HFF-Myc (cell line): ENCODE results near the gene LYPD4.

Experiments used
- DNase-seq: peaks from one replicate; pipeline ENCODE4 v3.0.0-alpha.2; 2011; ENCODE audit warnings: low read depth; ENCODE audit errors: extremely low read depth
- H3K4me3 ChIP-seq: replicated peaks from 2 replicates; pipeline ENCODE4 v1.5.1; 2011; ENCODE audit warnings: low read depth, mild to moderate bottlenecking, control low read depth, low read length
- CTCF ChIP-seq: IDR thresholded peaks from 2 replicates; pipeline ENCODE4 v1.5.1; 2012; ENCODE audit warnings: mild to moderate bottlenecking, low read depth, low read length, control low read depth; ENCODE audit errors: missing control alignments

The LYPD4 gene

GRCh38 chr19:41843371-41843770 is 1.1 kb downstream of the LYPD4 start:
- no peak overlapping the region for H3K4me3 ChIP-seq
- TF ChIP-seq CTCF: no peak
- DNase-seq: no peak

- H3K4me3 ChIP-seq: no peak overlapping the region
- no peak for DNase-seq
- TF ChIP-seq CTCF: no peak
Observed at GRCh38 chr19:41839211-41839610, 5.3 kb downstream of the LYPD4 start.

- no peak for TF ChIP-seq CTCF
- no peak for DNase-seq
- no peak overlapping the region for H3K4me3 ChIP-seq
Observed at GRCh38 chr19:41837981-41838708, 6.3 kb downstream of the LYPD4 start.

GRCh38 chr19:41821003-41821735 is 23.3 kb downstream of the LYPD4 start:
- H3K4me3 ChIP-seq: no peak overlapping the region
- peak; percentile 63 for TF ChIP-seq CTCF
- no peak for DNase-seq

GRCh38 chr19:41816761-41817160 is 27.7 kb downstream of the LYPD4 start:
- H3K4me3 ChIP-seq: no peak overlapping the region
- TF ChIP-seq CTCF: no peak
- DNase-seq: no peak

GRCh38 chr19:41815301-41815700 is 29.2 kb downstream of the LYPD4 start:
- TF ChIP-seq CTCF: no peak
- DNase-seq: no peak
- H3K4me3 ChIP-seq: no peak overlapping the region
